HPDE6-E6E7 (cell line): Measurements from ENCODE around the gene NCAPG2.
"Not testable (repeated sequence)": the region's sequence is repeated elsewhere in the genome, so short reads cannot be mapped to it uniquely, and the experiment has no call there.

Experiments
- DNase-seq: peaks from one replicate; pipeline ENCODE4 v3.0.0; 2011; ENCODE audit warnings: missing footprints; ENCODE audit errors: extremely low spot score

The NCAPG2 gene

GRCh38 chr7:158706710-158707590 lies 2.3 kb upstream of the NCAPG2 start:
- DNase-seq: no peak

DNA sequence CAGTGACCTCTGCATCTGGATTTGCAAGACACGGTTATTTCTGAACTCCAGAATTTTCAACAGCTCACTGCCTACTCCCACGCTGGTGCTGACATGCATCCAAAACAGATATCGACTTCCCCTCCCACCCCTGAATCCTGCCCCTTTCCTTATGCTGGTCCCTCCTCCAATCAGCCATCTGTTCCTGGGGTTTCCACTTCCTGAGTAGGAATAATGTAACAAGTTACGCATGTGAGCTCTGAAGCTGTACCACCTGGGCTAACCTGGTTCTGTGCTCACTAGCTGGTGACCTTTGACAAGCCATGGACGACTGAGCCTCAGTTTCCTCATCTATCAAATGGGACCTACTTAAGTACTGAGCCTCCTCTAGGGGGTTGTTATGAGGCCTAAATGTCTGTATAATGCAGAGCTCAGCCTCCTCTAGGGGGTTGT lies 1.7 kb upstream of the NCAPG2 start:
- no peak for DNase-seq

GRCh38 chr7:158705234-158705850 lies 738 bp upstream of the NCAPG2 start:
- no peak for DNase-seq

GRCh38 chr7:158703679-158704523 lies 703 bp downstream of the NCAPG2 start:
- DNase-seq: not testable (repeated sequence)

- no peak for DNase-seq
Observed at GRCh38 chr7:158702944-158703343, 1.7 kb downstream of the NCAPG2 start.

DNA sequence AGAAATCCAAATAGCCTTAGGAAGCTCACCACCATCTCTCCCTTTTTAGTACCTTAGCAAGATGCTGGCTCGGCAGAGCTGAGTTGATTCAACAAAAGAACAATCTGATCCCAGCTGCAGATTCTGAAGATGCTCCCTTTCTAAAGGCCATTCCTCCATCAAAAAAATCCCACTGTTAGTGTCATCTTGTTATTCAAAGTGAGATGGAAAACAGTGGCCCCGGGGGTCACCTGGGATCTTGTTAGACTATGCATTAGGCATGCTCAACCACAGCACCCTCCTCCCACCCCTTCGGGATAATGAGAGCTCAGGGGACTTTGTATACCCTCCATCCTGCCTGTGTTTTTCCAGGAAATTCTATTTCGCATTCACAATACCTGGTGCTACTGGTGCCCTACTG lies 2.4 kb downstream of the NCAPG2 start:
- DNase-seq: no peak

DNA sequence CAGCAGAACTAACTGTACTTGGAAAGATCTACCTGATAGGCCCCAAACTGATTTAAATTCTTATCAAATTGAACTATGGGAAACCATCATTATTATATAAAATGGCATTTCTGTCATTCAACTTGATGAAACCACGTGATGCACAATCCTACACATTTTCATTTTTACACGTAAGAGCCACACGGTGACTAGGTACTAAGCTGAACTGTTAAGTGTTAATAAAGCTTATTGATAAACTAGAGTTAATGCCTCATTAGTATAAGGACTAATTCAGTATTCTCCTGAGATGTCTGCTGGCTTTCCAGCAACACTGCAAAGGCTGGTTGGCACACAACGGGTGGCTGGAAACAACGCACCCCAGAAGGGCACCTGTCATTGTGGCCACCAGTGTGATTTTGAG lies 4.6 kb downstream of the NCAPG2 start:
- DNase-seq: no peak

DNA sequence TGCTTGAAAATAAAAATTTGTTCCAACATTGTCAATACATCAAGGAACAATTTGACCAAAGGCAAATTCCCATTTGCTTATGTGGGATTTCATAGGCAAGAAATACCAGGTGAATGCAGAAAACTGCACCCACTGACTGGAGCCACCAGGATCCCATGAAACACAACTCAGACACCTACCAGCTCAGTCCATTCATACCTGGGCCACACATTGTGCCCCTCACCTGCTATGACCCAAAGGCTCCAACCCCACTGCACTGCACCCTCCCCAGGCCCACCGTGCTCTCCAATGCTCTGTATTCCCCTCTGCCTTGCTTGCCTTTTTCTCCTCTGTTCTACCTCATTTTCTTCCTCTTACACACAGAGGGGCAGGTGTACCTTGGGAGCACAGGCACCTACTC lies 5.3 kb downstream of the NCAPG2 start:
- no peak for DNase-seq

DNA sequence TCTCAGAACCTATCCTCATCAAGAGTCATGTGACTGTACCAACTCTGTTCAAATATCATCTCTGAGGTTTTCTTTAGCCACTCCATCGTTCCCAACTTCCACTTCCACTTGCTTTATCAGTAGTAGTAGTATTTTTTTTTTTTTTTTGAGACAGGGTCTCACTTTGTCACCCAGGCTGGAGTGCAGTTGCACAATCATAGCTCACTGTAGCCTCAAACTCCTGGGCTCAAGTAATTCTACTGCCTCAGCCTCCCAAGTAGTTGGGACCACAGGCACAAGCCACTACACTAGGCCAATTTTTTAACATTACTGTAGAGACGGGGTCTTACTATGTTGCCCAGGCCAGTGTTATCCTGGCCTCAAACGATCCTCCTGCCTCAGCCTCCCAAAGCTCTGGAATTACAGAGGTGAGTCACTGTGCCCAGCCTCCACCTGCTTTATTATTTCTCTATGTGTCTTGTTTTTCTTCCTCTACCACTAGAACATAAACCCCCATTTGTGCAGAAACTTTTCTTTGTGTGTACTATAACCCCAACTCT lies 5.9 kb downstream of the NCAPG2 start:
- DNase-seq: no peak

GRCh38 chr7:158697597-158697996 lies 7.0 kb downstream of the NCAPG2 start:
- DNase-seq: not testable (repeated sequence)

DNA sequence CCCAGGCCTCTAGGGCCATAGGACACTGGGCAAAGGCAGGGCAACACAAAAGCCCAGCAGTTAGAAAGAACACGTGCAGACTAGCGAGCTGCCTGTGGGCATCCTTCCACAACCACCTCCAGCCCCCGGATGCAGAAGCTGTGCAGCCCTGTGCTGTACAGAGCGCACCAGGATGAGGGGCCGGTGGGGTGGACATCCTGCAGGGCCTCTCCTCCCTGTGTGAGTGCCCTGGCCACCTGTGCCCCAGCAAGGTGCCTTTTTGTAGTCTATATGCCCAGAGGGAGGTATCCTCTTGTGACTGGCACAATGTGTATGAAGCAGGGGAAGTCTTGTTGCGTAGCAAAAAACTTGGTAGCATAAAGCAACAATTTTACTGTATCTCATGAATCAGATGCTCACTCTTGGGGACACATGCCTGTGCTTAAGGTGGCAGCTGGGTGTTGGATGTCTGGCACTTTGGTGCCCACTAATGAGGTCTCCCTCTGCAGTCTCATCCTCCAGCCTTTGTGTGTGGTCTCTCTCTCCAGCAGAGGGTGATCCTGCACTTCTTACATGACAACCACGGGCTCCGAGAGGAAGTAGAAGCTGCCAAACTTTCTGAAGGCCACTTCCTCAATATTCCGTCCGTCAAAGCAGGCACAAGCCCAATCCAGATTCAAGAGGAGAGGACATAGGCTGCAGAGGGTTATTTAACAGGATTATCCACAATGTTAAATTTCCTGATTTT lies 8.7 kb downstream of the NCAPG2 start:
- no peak for DNase-seq

- DNase-seq: no peak
Observed at GRCh38 chr7:158695056-158695455, 9.5 kb downstream of the NCAPG2 start.

- no peak for DNase-seq
Observed at GRCh38 chr7:158694650-158695049, 10.0 kb downstream of the NCAPG2 start.

- DNase-seq: no peak
Observed at GRCh38 chr7:158689488-158689887, 15.1 kb downstream of the NCAPG2 start.

DNA sequence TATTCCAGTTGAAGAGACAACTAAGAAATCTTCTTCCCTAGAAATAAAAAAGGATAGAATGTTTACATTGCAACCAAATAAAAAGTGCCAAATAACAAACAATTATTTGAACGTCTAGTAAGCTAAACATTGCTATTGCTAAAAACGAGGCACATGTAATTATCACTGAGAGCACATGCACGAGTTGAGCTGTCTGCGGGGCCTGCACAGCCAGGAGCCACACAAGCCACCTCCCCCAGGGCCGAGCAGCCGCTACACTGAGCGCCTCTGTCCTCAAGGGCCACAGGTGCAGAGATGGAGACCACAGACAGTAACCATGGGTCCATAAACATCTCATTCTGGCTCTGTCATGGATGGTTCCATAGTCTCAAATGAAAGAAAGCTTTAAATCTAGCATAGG lies 17.2 kb downstream of the NCAPG2 start:
- no peak for DNase-seq

- no peak for DNase-seq
Observed at GRCh38 chr7:158685693-158686092, 18.9 kb downstream of the NCAPG2 start.

DNA sequence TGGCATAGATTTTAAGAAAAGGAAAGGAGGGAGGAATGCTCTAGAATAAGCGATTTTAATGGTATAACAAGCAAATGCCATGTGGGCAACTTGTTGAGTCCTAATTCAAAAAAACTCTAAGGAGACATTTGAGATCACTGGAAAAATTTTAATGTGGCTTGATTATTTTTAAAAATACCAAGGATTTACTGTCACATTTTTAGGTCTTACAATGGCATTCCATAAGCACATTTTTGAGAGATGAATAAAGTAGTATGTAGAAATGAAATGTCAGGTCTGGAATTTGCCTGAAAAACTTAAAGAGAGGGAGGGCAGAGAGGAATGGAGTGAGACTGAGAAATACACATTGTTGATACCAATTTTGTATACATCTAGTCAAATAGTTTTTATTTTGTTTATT lies 20.3 kb downstream of the NCAPG2 start:
- no peak for DNase-seq

DNA sequence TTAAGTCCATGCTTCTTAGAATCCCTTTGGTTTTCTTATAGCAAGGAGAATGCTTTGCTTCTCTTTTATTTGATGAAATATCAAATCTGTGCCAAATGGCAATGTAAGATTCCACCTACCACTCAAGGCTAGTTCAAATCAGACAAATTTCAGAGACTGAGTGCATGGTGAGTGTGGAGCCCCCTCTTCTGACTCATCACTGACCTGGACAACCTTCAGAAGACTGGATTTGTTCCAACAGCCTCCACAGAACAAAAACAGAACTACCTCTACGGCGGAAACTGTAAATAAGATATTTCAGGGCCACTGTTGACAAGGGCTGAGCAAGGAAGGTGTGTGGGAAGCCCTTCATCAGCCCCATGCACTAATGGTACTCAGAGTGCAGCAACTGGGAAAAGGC lies 21.1 kb downstream of the NCAPG2 start:
- DNase-seq: no peak

DNA sequence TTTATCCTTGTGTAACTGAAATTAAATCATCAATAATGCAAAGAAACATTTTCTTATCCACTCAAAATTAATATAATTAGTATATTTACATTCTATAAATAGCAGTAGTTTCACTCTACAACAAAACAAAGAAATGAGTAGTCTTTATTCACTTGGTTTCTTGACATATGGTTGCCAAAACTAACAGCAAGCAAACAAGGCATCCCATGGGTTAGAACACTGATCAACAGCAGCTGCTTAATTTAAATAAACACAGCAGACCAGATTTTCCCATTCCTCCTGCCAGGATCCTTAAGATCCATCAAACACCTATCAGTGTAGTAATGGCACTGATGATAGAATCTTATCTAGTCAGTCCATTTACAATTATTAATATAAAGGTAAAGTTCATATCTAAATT lies 22.1 kb downstream of the NCAPG2 start:
- no peak for DNase-seq

DNA sequence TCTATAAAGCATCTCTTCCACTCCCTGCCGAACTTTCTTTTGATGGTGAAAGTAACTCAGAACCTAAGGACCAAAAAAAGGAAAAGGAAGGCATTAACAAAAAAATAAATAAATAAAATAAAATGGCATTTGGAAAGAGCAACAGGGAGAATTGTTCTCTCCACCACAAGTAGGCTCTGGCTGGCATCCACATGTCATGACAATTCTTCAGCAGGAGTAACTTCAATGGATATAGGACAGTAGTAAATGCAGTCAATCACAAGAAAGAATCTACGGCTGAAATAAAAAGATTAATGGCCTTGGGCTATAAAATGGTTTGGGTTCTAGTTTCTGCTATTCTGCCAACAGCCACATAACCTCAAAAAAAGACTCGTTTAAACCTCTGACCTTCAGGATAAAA lies 23.9 kb downstream of the NCAPG2 start:
- DNase-seq: no peak

DNA sequence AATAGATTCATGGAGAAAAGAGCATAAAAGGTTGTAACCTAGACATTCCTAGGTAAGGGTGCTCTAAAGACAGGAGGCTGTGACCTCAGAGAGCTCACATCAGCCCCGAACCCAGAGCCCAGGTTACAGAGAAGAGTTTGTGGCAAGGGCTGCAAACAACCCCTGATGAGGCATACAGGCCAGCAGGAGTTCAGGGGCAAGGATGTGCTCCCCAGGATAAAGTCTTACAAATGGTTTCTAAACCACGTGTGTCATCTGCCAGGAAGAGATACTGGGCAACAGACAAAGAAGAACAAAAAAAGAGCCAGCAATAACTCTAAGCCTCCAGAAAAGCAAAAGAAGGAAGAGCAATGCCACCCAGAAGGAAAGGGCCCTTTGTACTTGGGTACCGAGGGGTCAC lies 27.7 kb downstream of the NCAPG2 start:
- DNase-seq: no peak
